ENCODE measurements around the gene EEA1.

The EEA1 gene

GRCh38 chr12:92942905-92943304, 13.8 kb upstream of the EEA1 start:
- Histone ChIP-seq H3K36me3 (ENCODE audit: control insufficient read depth in 5 of 5, insufficient read depth in 5 of 5, low read length in 5 of 5) (no peaks in the 10 kb centered on the region), H3K27ac (ENCODE audit: low read depth, low read length) (no peak overlapping the region)

GRCh38 chr12:92939116-92939515, 10.0 kb upstream of the EEA1 start:
- H3K27ac ChIP-seq (ENCODE audit: low read depth, low read length), result no peak overlapping the region
- no peaks in the 10 kb centered on the region for H3K27me3 ChIP-seq (ENCODE audit: control insufficient read depth in 5 of 5, insufficient read depth in 4 of 5, low read length in 5 of 5)
- H3K9me3 ChIP-seq (ENCODE audit: control insufficient read depth in 5 of 5, low read length in 5 of 5), result no peaks in the 10 kb centered on the region
- peaks cover 0 to 5% (median 0%) of the 10 kb centered on the region in 5 donors for H3K4me1 ChIP-seq (ENCODE audit: control insufficient read depth in 5 of 5, insufficient read depth in 5 of 5, low read length in 5 of 5)
- no peak overlapping the region for H3K4me3 ChIP-seq (ENCODE audit: low read depth in 1 of 5, low read length in 5 of 5)
- no peak overlapping the region for H3K9ac ChIP-seq (ENCODE audit: low read length in 5 of 5)
- no peaks in the 10 kb centered on the region for H3K36me3 ChIP-seq (ENCODE audit: control insufficient read depth in 5 of 5, insufficient read depth in 5 of 5, low read length in 5 of 5)

More at GRCh38 chr12:92942905-92943304, 13.8 kb upstream of the EEA1 start:
- Histone ChIP-seq H3K4me3 (ENCODE audit: low read depth in 1 of 5, low read length in 5 of 5) (no peak overlapping the region), H3K9ac (ENCODE audit: low read length in 5 of 5) (no peak overlapping the region), H3K9me3 (ENCODE audit: control insufficient read depth in 5 of 5, low read length in 5 of 5) (no peaks in the 10 kb centered on the region), H3K27me3 (ENCODE audit: control insufficient read depth in 5 of 5, insufficient read depth in 4 of 5, low read length in 5 of 5) (no peaks in the 10 kb centered on the region), H3K4me1 (ENCODE audit: control insufficient read depth in 5 of 5, insufficient read depth in 5 of 5, low read length in 5 of 5) (peaks cover 0 to 10% (median 0%) of the 10 kb centered on the region in 5 donors)

GRCh38 chr12:92938638-92939037, 9.5 kb upstream of the EEA1 start:
- Histone ChIP-seq H3K4me1 (ENCODE audit: control insufficient read depth in 5 of 5, insufficient read depth in 5 of 5, low read length in 5 of 5) (peaks cover 0 to 5% (median 0%) of the 10 kb centered on the region in 5 donors), H3K36me3 (ENCODE audit: control insufficient read depth in 5 of 5, insufficient read depth in 5 of 5, low read length in 5 of 5) (no peaks in the 10 kb centered on the region), H3K27me3 (ENCODE audit: control insufficient read depth in 5 of 5, insufficient read depth in 4 of 5, low read length in 5 of 5) (no peaks in the 10 kb centered on the region), H3K27ac (ENCODE audit: low read depth, low read length) (no peak overlapping the region), H3K4me3 (ENCODE audit: low read depth in 1 of 5, low read length in 5 of 5) (no peak overlapping the region), H3K9me3 (ENCODE audit: control insufficient read depth in 5 of 5, low read length in 5 of 5) (no peaks in the 10 kb centered on the region), H3K9ac (ENCODE audit: low read length in 5 of 5) (no peak overlapping the region)

GRCh38 chr12:92938018-92938417, 8.9 kb upstream of the EEA1 start:
- Histone ChIP-seq H3K9ac (ENCODE audit: low read length in 5 of 5) (no peak overlapping the region), H3K27me3 (ENCODE audit: control insufficient read depth in 5 of 5, insufficient read depth in 4 of 5, low read length in 5 of 5) (no peaks in the 10 kb centered on the region), H3K4me3 (ENCODE audit: low read depth in 1 of 5, low read length in 5 of 5) (no peak overlapping the region), H3K4me1 (ENCODE audit: control insufficient read depth in 5 of 5, insufficient read depth in 5 of 5, low read length in 5 of 5) (peaks cover 0 to 4% (median 0%) of the 10 kb centered on the region in 5 donors), H3K36me3 (ENCODE audit: control insufficient read depth in 5 of 5, insufficient read depth in 5 of 5, low read length in 5 of 5) (no peaks in the 10 kb centered on the region), H3K9me3 (ENCODE audit: control insufficient read depth in 5 of 5, low read length in 5 of 5) (no peaks in the 10 kb centered on the region), H3K27ac (ENCODE audit: low read depth, low read length) (no peak overlapping the region)

- Histone ChIP-seq H3K27me3 (ENCODE audit: control insufficient read depth in 5 of 5, insufficient read depth in 4 of 5, low read length in 5 of 5) (no peaks in the 10 kb centered on the region), H3K9me3 (ENCODE audit: control insufficient read depth in 5 of 5, low read length in 5 of 5) (no peaks in the 10 kb centered on the region), H3K36me3 (ENCODE audit: control insufficient read depth in 5 of 5, insufficient read depth in 5 of 5, low read length in 5 of 5) (no peaks in the 10 kb centered on the region), H3K27ac (ENCODE audit: low read depth, low read length) (no peak overlapping the region), H3K4me1 (ENCODE audit: control insufficient read depth in 5 of 5, insufficient read depth in 5 of 5, low read length in 5 of 5) (peaks cover 0 to 12% (median 9%) of the 10 kb centered on the region in 5 donors), H3K9ac (ENCODE audit: low read length in 5 of 5) (no peak overlapping the region), H3K4me3 (ENCODE audit: low read depth in 1 of 5, low read length in 5 of 5) (no peak overlapping the region)
Measured at GRCh38 chr12:92933606-92934005, 4.5 kb upstream of the EEA1 start.

DNA sequence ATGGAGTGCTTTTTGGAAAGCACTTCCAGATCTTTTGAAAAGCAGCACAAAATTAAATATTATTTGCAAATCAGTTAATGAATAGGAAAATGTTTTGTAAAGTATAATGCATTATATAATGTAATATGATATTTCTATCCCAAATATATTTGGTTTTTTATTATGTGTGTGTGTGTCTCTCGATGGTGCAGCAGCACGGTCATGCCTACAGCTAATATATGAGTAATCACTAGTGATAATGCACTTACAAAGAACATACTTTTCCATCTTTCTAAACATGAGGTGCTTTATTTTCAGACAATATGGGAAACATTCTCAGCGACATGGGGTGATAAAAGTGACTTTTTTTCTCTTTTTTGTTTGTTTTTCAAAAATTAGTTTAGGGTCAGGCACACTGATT, 1.3 kb upstream of the EEA1 start:
- Histone ChIP-seq H3K36me3 (ENCODE audit: control insufficient read depth in 5 of 5, insufficient read depth in 5 of 5, low read length in 5 of 5) (no peaks in the 10 kb centered on the region), H3K27ac (ENCODE audit: low read depth, low read length) (peak overlapping the region; percentile 95), H3K4me3 (ENCODE audit: low read depth in 1 of 5, low read length in 5 of 5) (peak overlapping the region in 2 of 5 donors; percentile 68 to 69), H3K9ac (ENCODE audit: low read length in 5 of 5) (peak overlapping the region in 4 of 5 donors; percentile 93 to 97 (median 95)), H3K4me1 (ENCODE audit: control insufficient read depth in 5 of 5, insufficient read depth in 5 of 5, low read length in 5 of 5) (peaks cover 4 to 34% (median 32%) of the 10 kb centered on the region in 5 donors), H3K27me3 (ENCODE audit: control insufficient read depth in 5 of 5, insufficient read depth in 4 of 5, low read length in 5 of 5) (no peaks in the 10 kb centered on the region), H3K9me3 (ENCODE audit: control insufficient read depth in 5 of 5, low read length in 5 of 5) (no peaks in the 10 kb centered on the region)

DNA sequence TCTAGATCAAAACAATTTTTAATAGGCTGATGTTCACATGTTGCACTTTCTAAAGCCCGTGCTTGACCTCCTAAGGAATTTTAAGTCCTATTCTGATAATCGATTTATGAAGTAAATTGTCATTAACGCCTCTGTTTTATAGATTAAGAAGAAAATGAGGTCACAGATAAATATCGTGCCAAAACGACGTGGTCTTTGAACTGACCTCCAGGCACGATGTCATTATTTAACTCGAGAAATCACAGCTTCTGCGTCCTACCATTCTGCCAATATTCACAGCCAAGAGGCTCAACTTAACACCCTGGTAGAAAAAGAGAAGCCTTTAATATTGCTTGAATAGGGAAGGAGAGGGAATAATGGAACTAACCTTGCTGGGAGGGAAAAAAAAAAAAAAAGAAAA, 888 bp upstream of the EEA1 start:
- Histone ChIP-seq H3K9ac (ENCODE audit: low read length in 5 of 5) (peak overlapping the region; percentile 88 to 97 (median 94)), H3K36me3 (ENCODE audit: control insufficient read depth in 5 of 5, insufficient read depth in 5 of 5, low read length in 5 of 5) (no peaks in the 10 kb centered on the region), H3K27ac (ENCODE audit: low read depth, low read length) (peak overlapping the region; percentile 95), H3K9me3 (ENCODE audit: control insufficient read depth in 5 of 5, low read length in 5 of 5) (no peaks in the 10 kb centered on the region), H3K4me3 (ENCODE audit: low read depth in 1 of 5, low read length in 5 of 5) (peak overlapping the region; percentile 68 to 89 (median 75)), H3K27me3 (ENCODE audit: control insufficient read depth in 5 of 5, insufficient read depth in 4 of 5, low read length in 5 of 5) (no peaks in the 10 kb centered on the region), H3K4me1 (ENCODE audit: control insufficient read depth in 5 of 5, insufficient read depth in 5 of 5, low read length in 5 of 5) (peaks cover 4 to 36% (median 32%) of the 10 kb centered on the region in 5 donors)

DNA sequence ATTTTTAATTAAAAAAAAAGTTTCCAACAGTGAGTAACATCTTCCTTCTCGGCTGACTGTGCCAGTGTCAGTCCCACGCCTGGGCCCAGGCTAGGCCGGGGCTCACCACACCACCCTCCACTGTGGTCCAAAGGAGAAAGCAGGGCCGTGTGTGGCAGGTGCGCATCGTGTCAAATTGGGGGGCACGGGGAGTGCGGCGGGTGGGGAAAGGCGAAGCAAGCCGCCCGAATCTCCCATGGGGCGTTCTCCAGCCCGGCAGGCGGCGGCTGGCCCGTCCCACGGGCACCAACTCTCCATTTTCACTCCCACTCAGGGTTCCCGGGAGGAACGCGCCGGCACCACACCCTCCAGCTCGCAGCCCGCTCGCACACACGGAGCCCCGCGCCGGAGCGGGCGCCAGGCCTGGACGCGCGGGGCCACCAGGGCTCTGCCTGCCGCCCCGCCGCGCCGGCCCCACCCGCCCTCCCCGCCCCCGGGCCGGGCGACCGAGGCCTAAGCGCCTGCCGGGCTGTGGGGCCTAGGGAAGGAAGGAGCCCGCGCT, 604 bp downstream of the EEA1 start:
- Histone ChIP-seq H3K9me3 (ENCODE audit: control insufficient read depth in 5 of 5, low read length in 5 of 5) (no peaks in the 10 kb centered on the region), H3K27ac (ENCODE audit: low read depth, low read length) (peak overlapping the region; percentile 95), H3K9ac (ENCODE audit: low read length in 5 of 5) (peak overlapping the region; percentile 91 to 96 (median 94)), H3K4me1 (ENCODE audit: control insufficient read depth in 5 of 5, insufficient read depth in 5 of 5, low read length in 5 of 5) (peaks cover 4 to 39% (median 32%) of the 10 kb centered on the region in 5 donors), H3K4me3 (ENCODE audit: low read depth in 1 of 5, low read length in 5 of 5) (peak overlapping the region; percentile 69 to 76 (median 71)), H3K36me3 (ENCODE audit: control insufficient read depth in 5 of 5, insufficient read depth in 5 of 5, low read length in 5 of 5) (no peaks in the 10 kb centered on the region), H3K27me3 (ENCODE audit: control insufficient read depth in 5 of 5, insufficient read depth in 4 of 5, low read length in 5 of 5) (no peaks in the 10 kb centered on the region)

GRCh38 chr12:92927436-92928281, 1.4 kb downstream of the EEA1 start:
- peak overlapping the region; percentile 91 to 96 (median 94) for H3K9ac ChIP-seq (ENCODE audit: low read length in 5 of 5)
- H3K4me1 ChIP-seq (ENCODE audit: control insufficient read depth in 5 of 5, insufficient read depth in 5 of 5, low read length in 5 of 5), result peaks cover 4 to 41% (median 32%) of the 10 kb centered on the region in 5 donors
- H3K36me3 ChIP-seq (ENCODE audit: control insufficient read depth in 5 of 5, insufficient read depth in 5 of 5, low read length in 5 of 5), result no peaks in the 10 kb centered on the region
- H3K27ac ChIP-seq (ENCODE audit: low read depth, low read length), result peak overlapping the region; percentile 95
- H3K4me3 ChIP-seq (ENCODE audit: low read depth in 1 of 5, low read length in 5 of 5), result peak overlapping the region; percentile 63 to 76 (median 71)
- no peaks in the 10 kb centered on the region for H3K9me3 ChIP-seq (ENCODE audit: control insufficient read depth in 5 of 5, low read length in 5 of 5)
- no peaks in the 10 kb centered on the region for H3K27me3 ChIP-seq (ENCODE audit: control insufficient read depth in 5 of 5, insufficient read depth in 4 of 5, low read length in 5 of 5)

DNA sequence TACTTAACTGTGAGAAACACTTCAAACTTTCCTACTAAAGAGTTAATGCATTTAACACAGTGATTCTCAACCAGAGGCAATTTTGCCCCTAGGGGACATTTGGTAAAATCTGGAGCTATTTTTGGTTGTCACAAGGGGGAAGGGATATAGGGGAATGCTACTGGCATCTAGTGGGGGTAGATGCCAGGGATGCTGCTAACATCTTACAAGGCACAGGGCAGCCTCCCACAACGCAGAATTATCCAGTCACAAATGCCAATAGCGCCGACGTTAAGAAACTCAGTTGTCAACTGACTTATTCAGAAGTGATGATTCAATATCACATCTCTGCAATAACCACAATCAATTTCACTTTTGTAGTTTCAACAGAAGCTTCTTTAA, 2.0 kb downstream of the EEA1 start:
- Histone ChIP-seq H3K27ac (ENCODE audit: low read depth, low read length) (peak overlapping the region; percentile 95), H3K9ac (ENCODE audit: low read length in 5 of 5) (peak overlapping the region in 4 of 5 donors; percentile 32 to 96 (median 76)), H3K4me3 (ENCODE audit: low read depth in 1 of 5, low read length in 5 of 5) (peak overlapping the region in 4 of 5 donors; percentile 39 to 75 (median 66)), H3K4me1 (ENCODE audit: control insufficient read depth in 5 of 5, insufficient read depth in 5 of 5, low read length in 5 of 5) (peaks cover 4 to 41% (median 32%) of the 10 kb centered on the region in 5 donors), H3K36me3 (ENCODE audit: control insufficient read depth in 5 of 5, insufficient read depth in 5 of 5, low read length in 5 of 5) (no peaks in the 10 kb centered on the region), H3K9me3 (ENCODE audit: control insufficient read depth in 5 of 5, low read length in 5 of 5) (no peaks in the 10 kb centered on the region), H3K27me3 (ENCODE audit: control insufficient read depth in 5 of 5, insufficient read depth in 4 of 5, low read length in 5 of 5) (no peaks in the 10 kb centered on the region)
